Trophoblast cell (in vitro differentiated cells and primary cell): ENCODE measurements around the gene MAST4.

ENCODE experiments used
- DNase-seq, 2 donors: peaks; one replicate each; pipeline ENCODE4 v3.0.0-alpha.2; 2016
- H2AFZ ChIP-seq: 2 replicates; pipeline ENCODE4 v1.6.1; 2013; ENCODE audit warnings: low read length, moderate library complexity, mild to moderate bottlenecking; ENCODE audit not compliant: insufficient read depth, poor library complexity
- H2AK5ac ChIP-seq: 2 replicates; pipeline ENCODE4 v1.6.1; 2013; ENCODE audit warnings: mild to moderate bottlenecking, low read length
- H2BK120ac ChIP-seq: 2 replicates; pipeline ENCODE4 v1.6.1; 2013; ENCODE audit warnings: low read length, mild to moderate bottlenecking, moderate library complexity; ENCODE audit not compliant: insufficient read depth, poor library complexity
- H2BK12ac ChIP-seq: 2 replicates; pipeline ENCODE4 v1.6.1; 2013; ENCODE audit warnings: mild to moderate bottlenecking, low read length, moderate library complexity
- H2BK5ac ChIP-seq: 2 replicates; pipeline ENCODE4 v1.6.1; 2013; ENCODE audit warnings: low read length, low read depth, moderate library complexity, mild to moderate bottlenecking; ENCODE audit not compliant: poor library complexity
- H3K14ac ChIP-seq: 2 replicates; pipeline ENCODE4 v1.6.1; 2013; ENCODE audit warnings: mild to moderate bottlenecking, low read length
- H3K18ac ChIP-seq: 2 replicates; pipeline ENCODE4 v1.6.1; 2013; ENCODE audit warnings: mild to moderate bottlenecking, low read length
- H3K23ac ChIP-seq: 2 replicates; pipeline ENCODE4 v1.6.1; 2013; ENCODE audit warnings: low read length
- H3K27ac ChIP-seq: 2 replicates; pipeline ENCODE4 v1.5.1; 2013; ENCODE audit warnings: low read depth, mild to moderate bottlenecking, inconsistent platforms, low read length, moderate library complexity
- H3K27me3 ChIP-seq: 2 replicates; pipeline ENCODE4 v1.6.1; 2013; ENCODE audit warnings: inconsistent platforms, mild to moderate bottlenecking, low read length, moderate library complexity; ENCODE audit not compliant: insufficient read depth
- H3K36me3 ChIP-seq, 2 experiments: 1 replicate in 1 of 2; 2 replicates in 1 of 2; pipeline ENCODE4 v1.6.1; 2013; ENCODE audit warnings: low read length in 2 of 2, mild to moderate bottlenecking in 2 of 2, moderate library complexity in 1 of 2; ENCODE audit not compliant: insufficient read depth in 2 of 2, control insufficient read depth in 1 of 2
- H3K4ac ChIP-seq: 2 replicates; pipeline ENCODE4 v1.6.1; 2013; ENCODE audit warnings: low read depth, mild to moderate bottlenecking, low read length, moderate library complexity
- H3K4me1 ChIP-seq, 2 experiments: 1 replicate in 1 of 2; 2 replicates in 1 of 2; pipeline ENCODE4 v1.6.1; 2013; ENCODE audit warnings: low read length in 2 of 2, mild to moderate bottlenecking in 2 of 2, moderate library complexity in 1 of 2; ENCODE audit not compliant: insufficient read depth in 2 of 2, control insufficient read depth in 1 of 2
- H3K4me2 ChIP-seq: 2 replicates; pipeline ENCODE4 v1.6.1; 2013; ENCODE audit warnings: inconsistent platforms, mild to moderate bottlenecking, low read length, moderate library complexity
- H3K4me3 ChIP-seq: 2 replicates; pipeline ENCODE4 v1.5.1; 2013; ENCODE audit warnings: mild to moderate bottlenecking, low read depth, low read length, inconsistent platforms
- H3K79me1 ChIP-seq: one replicate; pipeline ENCODE4 v1.6.1; 2013; ENCODE audit warnings: low read length
- H3K79me2 ChIP-seq: 2 replicates; pipeline ENCODE4 v1.6.1; 2013; ENCODE audit warnings: low read length, mild to moderate bottlenecking; ENCODE audit not compliant: control insufficient read depth, insufficient read depth, poor library complexity
- H3K9ac ChIP-seq: 2 replicates; pipeline ENCODE4 v1.6.1; 2013; ENCODE audit warnings: mild to moderate bottlenecking, low read length
- H3K9me3 ChIP-seq: 2 replicates; pipeline ENCODE4 v1.6.1; 2013; ENCODE audit warnings: low read depth, mild to moderate bottlenecking, control low read depth, inconsistent platforms, low read length; ENCODE audit not compliant: insufficient read depth
- H4K12ac ChIP-seq: 2 replicates; pipeline ENCODE4 v1.6.1; 2013; ENCODE audit warnings: low read depth, mild to moderate bottlenecking, low read length, moderate library complexity
- H4K8ac ChIP-seq: 2 replicates; pipeline ENCODE4 v1.6.1; 2013; ENCODE audit warnings: low read depth, mild to moderate bottlenecking, low read length, moderate library complexity
- H4K91ac ChIP-seq: one replicate; pipeline ENCODE4 v1.6.1; 2013; ENCODE audit warnings: low read depth, mild to moderate bottlenecking, low read length, moderate library complexity
- WGBS: extraction: QIAGEN DNeasy Blood & Tissue Kit; methylation state at CpG from one replicate; pipeline ENCODE4 v1.1.7; 2013; ENCODE audit warnings: missing lambda C conversion rate; ENCODE audit not compliant: insufficient read length, insufficient coverage; ENCODE audit errors: extremely low coverage; 5-methylcytosine and 5-hydroxymethylcytosine counted together

The MAST4 gene

GRCh38 chr5:67198917-67199316 is 602.7 kb downstream of the MAST4 start:
- Histone ChIP-seq H3K9ac (no peak overlapping the region), H2AK5ac (no peak overlapping the region), H3K4me1 (no peaks in the 10 kb centered on the region), H3K9me3 (no peaks in the 10 kb centered on the region), H3K27ac (no peak overlapping the region), H3K27me3 (no peaks in the 10 kb centered on the region), H3K23ac (no peak overlapping the region), H2BK12ac (no peak overlapping the region), H3K36me3 (no peaks in the 10 kb centered on the region), H3K18ac (no peak overlapping the region), H3K79me1 (peaks cover 2% of the 10 kb centered on the region), H4K12ac (no peak overlapping the region), H2BK120ac (no peak overlapping the region), H2AFZ (no peak overlapping the region), H2BK5ac (no peak overlapping the region), H4K91ac (no peak overlapping the region), H3K79me2 (no peaks in the 10 kb centered on the region), H3K4me3 (no peak overlapping the region), H4K8ac (no peak overlapping the region), H3K4ac (no peak overlapping the region), H3K4me2 (no peak overlapping the region), H3K14ac (no peak overlapping the region)
- no CpG with 5 or more reads among the region's 1 CpG for WGBS
- DNase-seq: no peak

GRCh38 chr5:67199859-67200258 is 603.7 kb downstream of the MAST4 start:
- H3K23ac ChIP-seq: no peak overlapping the region
- H2BK120ac ChIP-seq: no peak overlapping the region
- peaks cover 0 to 3% of the 10 kb centered on the region in 2 experiments for H3K4me1 ChIP-seq
- no peak overlapping the region for H4K91ac ChIP-seq
- no peak overlapping the region for H3K4me3 ChIP-seq
- no peak overlapping the region for H4K12ac ChIP-seq
- no peak overlapping the region for H2BK5ac ChIP-seq
- no peak overlapping the region for H2AFZ ChIP-seq
- no peak overlapping the region for H3K14ac ChIP-seq
- H3K4me2 ChIP-seq: no peak overlapping the region
- H2AK5ac ChIP-seq: no peak overlapping the region
- H4K8ac ChIP-seq: no peak overlapping the region
- H3K36me3 ChIP-seq: no peaks in the 10 kb centered on the region
- H3K27ac ChIP-seq: no peak overlapping the region
- H3K27me3 ChIP-seq: no peaks in the 10 kb centered on the region
- peaks cover 2% of the 10 kb centered on the region for H3K79me1 ChIP-seq
- H3K4ac ChIP-seq: no peak overlapping the region
- no peak for DNase-seq
- H3K9me3 ChIP-seq: no peaks in the 10 kb centered on the region
- H3K18ac ChIP-seq: no peak overlapping the region
- no peaks in the 10 kb centered on the region for H3K79me2 ChIP-seq
- H2BK12ac ChIP-seq: no peak overlapping the region
- no peak overlapping the region for H3K9ac ChIP-seq

- no peaks in the 10 kb centered on the region for H3K9me3 ChIP-seq
- H3K14ac ChIP-seq: no peak overlapping the region
- H2BK12ac ChIP-seq: no peak overlapping the region
- WGBS: no CpG with 5 or more reads among the region's 2 CpGs
- no peak overlapping the region for H3K23ac ChIP-seq
- H2AK5ac ChIP-seq: no peak overlapping the region
- peaks cover 0 to 3% of the 10 kb centered on the region in 2 experiments for H3K4me1 ChIP-seq
- no peak for DNase-seq
- H2BK5ac ChIP-seq: no peak overlapping the region
- no peak overlapping the region for H3K27ac ChIP-seq
- no peak overlapping the region for H4K91ac ChIP-seq
- H3K79me2 ChIP-seq: no peaks in the 10 kb centered on the region
- H3K79me1 ChIP-seq: peaks cover 2% of the 10 kb centered on the region
- H3K4me2 ChIP-seq: no peak overlapping the region
- no peak overlapping the region for H3K4ac ChIP-seq
- H2AFZ ChIP-seq: no peak overlapping the region
- no peaks in the 10 kb centered on the region for H3K27me3 ChIP-seq
- H2BK120ac ChIP-seq: no peak overlapping the region
- H3K4me3 ChIP-seq: no peak overlapping the region
- H3K18ac ChIP-seq: no peak overlapping the region
- no peak overlapping the region for H4K12ac ChIP-seq
- H3K36me3 ChIP-seq: no peaks in the 10 kb centered on the region
- H4K8ac ChIP-seq: no peak overlapping the region
- H3K9ac ChIP-seq: no peak overlapping the region
These were observed 604.8 kb downstream of the MAST4 start for GRCh38 chr5:67200809-67201562.

GRCh38 chr5:67201897-67202549 is 605.8 kb downstream of the MAST4 start:
- Histone ChIP-seq H3K27me3 (no peaks in the 10 kb centered on the region), H4K12ac (no peak overlapping the region)
- no peak for DNase-seq

More at GRCh38 chr5:67201897-67202549, 605.8 kb downstream of the MAST4 start:
- Histone ChIP-seq H2AK5ac (no peak overlapping the region), H3K36me3 (no peaks in the 10 kb centered on the region), H3K4me1 (peaks cover 0 to 3% of the 10 kb centered on the region in 2 experiments), H3K23ac (no peak overlapping the region), H3K4me2 (no peak overlapping the region), H3K9ac (no peak overlapping the region), H2AFZ (no peak overlapping the region), H3K4me3 (no peak overlapping the region), H4K91ac (no peak overlapping the region), H3K9me3 (no peaks in the 10 kb centered on the region), H3K79me1 (peaks cover 2% of the 10 kb centered on the region), H3K4ac (no peak overlapping the region), H3K79me2 (no peaks in the 10 kb centered on the region), H3K14ac (no peak overlapping the region), H3K18ac (no peak overlapping the region), H4K8ac (no peak overlapping the region), H2BK5ac (no peak overlapping the region), H2BK120ac (no peak overlapping the region), H2BK12ac (no peak overlapping the region), H3K27ac (no peak overlapping the region)
- no CpG with 5 or more reads among the region's 6 CpGs for WGBS
